Gastrocnemius medialis (tissue), 4 donors: ENCODE results near the gene LRMDA. TPM values are rescaled to one million over a fixed set of nuclear protein-coding genes. Genes with fewer than 3 reads are reported as not detected.

Experiments
- ATAC-seq, 2 donors: fragments of 150-250 bp; one replicate each; pipeline ENCODE4 v1.9.1; 2016
- DNase-seq, 2 donors: peaks; one replicate each; pipeline ENCODE4 v3.0.0-alpha.2; 2019
- H3K27ac ChIP-seq, 4 donors: fragments of 200-600 bp; sonication (generic); 1 replicate in 1 of 4; 2 replicates in 3 of 4; pipeline ENCODE4 v1.5.1; 2016 to 2018; ENCODE audit warnings: mild to moderate bottlenecking in 2 of 4, moderate library complexity in 1 of 4
- H3K27me3 ChIP-seq, 3 donors: fragments of 200-600 bp; sonication (generic) in 2 of 3; 1 replicate in 1 of 3; 2 replicates in 2 of 3; pipeline versions ENCODE4 v1.5.1 to v1.6.0; 2016 to 2019; ENCODE audit warnings: mild to moderate bottlenecking in 1 of 3, moderate library complexity in 1 of 3
- H3K36me3 ChIP-seq, 2 donors: fragments of 200-600 bp; sonication (generic) in 1 of 2; one replicate each; pipeline ENCODE4 v1.5.1; 2017 to 2018
- H3K4me1 ChIP-seq, 2 donors: fragments of 200-600 bp; sonication (generic) in 1 of 2; one replicate each; pipeline ENCODE4 v1.5.1; 2016 to 2017; ENCODE audit warnings: mild to moderate bottlenecking in 2 of 2
- H3K4me3 ChIP-seq, 4 donors: fragments of 200-600 bp; sonication (generic) in 3 of 4; 1 replicate in 1 of 4; 2 replicates in 3 of 4; pipeline ENCODE4 v1.5.1; 2016 to 2019; ENCODE audit warnings: mild to moderate bottlenecking in 2 of 4
- H3K9me3 ChIP-seq, 3 donors: fragments of 200-600 bp; sonication (generic) in 2 of 3; 1 replicate in 1 of 3; 2 replicates in 2 of 3; pipeline ENCODE4 v1.5.1; 2016 to 2019
- POLR2A ChIP-seq, 2 donors: fragments of 450-650 bp; IDR thresholded peaks; one replicate each; pipeline ENCODE4 v1.6.1; 2017; ENCODE audit warnings: antibody characterized with exemption in 2 of 2, mild to moderate bottlenecking in 2 of 2, moderate library complexity in 2 of 2
- in situ Hi-C, 4 donors: fragments of 200-750 bp; cut with MboI; loops; one replicate each; pipeline versions ENCODE4 v1.15.0 to v1.8.0; 2017; ENCODE audit warnings: low sequenced_read_pairs in 4 of 4
- intact Hi-C: fragments of 100-400 bp; cut with DNase I; formaldehyde crosslinking; loops from one replicate; pipeline ENCODE4 v1.15.1; 2023; ENCODE audit warnings: low total_unique reads
- total RNA-seq, 4 donors: library from RNA; depleted of rRNA; stranded (reverse); fragments of >200 nt; gene quantifications; one replicate each; pipeline versions ENCODE4 v1.1.0 to v1.2.3, GENCODE V29; 2016
- TF ChIP-seq, protein P1 (sequence below), 5 experiments: fragments of 450-650 bp in 3 of 5; fragments of 200-600 bp in 2 of 5; sonication (generic) in 2 of 5; IDR thresholded peaks in 4 of 5; conservative IDR thresholded peaks in 1 of 5; 1 replicate in 4 of 5; 2 replicates in 1 of 5; pipeline ENCODE4 v1.5.1; 2016 to 2019; ENCODE audit warnings: antibody characterized with exemption in 5 of 5, mild to moderate bottlenecking in 3 of 5, moderate library complexity in 3 of 5

Gene LRMDA
- total RNA-seq, 4 donors from 2014 or later: 0.80 to 4.5 (median 1.4) TPM

GRCh38 chr10:76436401-76436811, 1005.0 kb downstream of the LRMDA start:
- H3K27me3 ChIP-seq: no peaks in the 10 kb centered on the region
- DNase-seq (peak; percentile 33 to 49), ATAC-seq (peak; percentile 56 to 72)
- in situ Hi-C loops (no loop called here), intact Hi-C loops (no loop called here)
- H3K4me3 ChIP-seq: no peak overlapping the region
- H3K9me3 ChIP-seq: no peaks in the 10 kb centered on the region
- no peaks in the 10 kb centered on the region for H3K36me3 ChIP-seq
- peak overlapping the region; percentile 47 to 72 (median 64) for H3K27ac ChIP-seq
- TF ChIP-seq, protein P1, sequence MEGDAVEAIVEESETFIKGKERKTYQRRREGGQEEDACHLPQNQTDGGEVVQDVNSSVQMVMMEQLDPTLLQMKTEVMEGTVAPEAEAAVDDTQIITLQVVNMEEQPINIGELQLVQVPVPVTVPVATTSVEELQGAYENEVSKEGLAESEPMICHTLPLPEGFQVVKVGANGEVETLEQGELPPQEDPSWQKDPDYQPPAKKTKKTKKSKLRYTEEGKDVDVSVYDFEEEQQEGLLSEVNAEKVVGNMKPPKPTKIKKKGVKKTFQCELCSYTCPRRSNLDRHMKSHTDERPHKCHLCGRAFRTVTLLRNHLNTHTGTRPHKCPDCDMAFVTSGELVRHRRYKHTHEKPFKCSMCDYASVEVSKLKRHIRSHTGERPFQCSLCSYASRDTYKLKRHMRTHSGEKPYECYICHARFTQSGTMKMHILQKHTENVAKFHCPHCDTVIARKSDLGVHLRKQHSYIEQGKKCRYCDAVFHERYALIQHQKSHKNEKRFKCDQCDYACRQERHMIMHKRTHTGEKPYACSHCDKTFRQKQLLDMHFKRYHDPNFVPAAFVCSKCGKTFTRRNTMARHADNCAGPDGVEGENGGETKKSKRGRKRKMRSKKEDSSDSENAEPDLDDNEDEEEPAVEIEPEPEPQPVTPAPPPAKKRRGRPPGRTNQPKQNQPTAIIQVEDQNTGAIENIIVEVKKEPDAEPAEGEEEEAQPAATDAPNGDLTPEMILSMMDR (IDR thresholded peaks at IDR 0.05 in 4 of 5, conservative IDR thresholded peaks at IDR 0.05 in 1 of 5): no peak
- TF ChIP-seq POLR2A (IDR thresholded peaks at IDR 0.05): no peak
- peaks cover 20 to 46% of the 10 kb centered on the region in 2 donors for H3K4me1 ChIP-seq

GRCh38 chr10:76436981-76437380, 1005.6 kb downstream of the LRMDA start:
- intact Hi-C loops: no loop called here
- Histone ChIP-seq H3K4me3 (no peak overlapping the region), H3K27ac (peak overlapping the region; percentile 47 to 72 (median 64)), H3K36me3 (no peaks in the 10 kb centered on the region), H3K4me1 (peaks cover 20 to 43% of the 10 kb centered on the region in 2 donors), H3K9me3 (no peaks in the 10 kb centered on the region), H3K27me3 (no peaks in the 10 kb centered on the region)
- no peak for DNase-seq
- in situ Hi-C loops: no loop called here
- TF ChIP-seq POLR2A (IDR thresholded peaks at IDR 0.05): no peak
- ATAC-seq: no peak

- in situ Hi-C loops: no loop called here
- peaks cover 14 to 26% of the 10 kb centered on the region in 2 donors for H3K4me1 ChIP-seq
- ATAC-seq: no peak
- no peaks in the 10 kb centered on the region for H3K27me3 ChIP-seq
- H3K36me3 ChIP-seq: no peaks in the 10 kb centered on the region
- no peak overlapping the region for H3K4me3 ChIP-seq
- DNase-seq: no peak
- no peaks in the 10 kb centered on the region for H3K9me3 ChIP-seq
- H3K27ac ChIP-seq: no peak overlapping the region
- intact Hi-C loops: no loop called here
- TF ChIP-seq, protein P1 (IDR thresholded peaks at IDR 0.05 in 4 of 5, conservative IDR thresholded peaks at IDR 0.05 in 1 of 5): no peak
- TF ChIP-seq POLR2A (IDR thresholded peaks at IDR 0.05): no peak
These were observed 1009.0 kb downstream of the LRMDA start for GRCh38 chr10:76440426-76440825.

- TF ChIP-seq POLR2A (IDR thresholded peaks at IDR 0.05): no peak
- TF ChIP-seq, protein P1 (IDR thresholded peaks at IDR 0.05 in 4 of 5, conservative IDR thresholded peaks at IDR 0.05 in 1 of 5): no peak
- Histone ChIP-seq H3K4me3 (no peak overlapping the region), H3K27me3 (no peaks in the 10 kb centered on the region), H3K27ac (no peak overlapping the region), H3K36me3 (no peaks in the 10 kb centered on the region), H3K4me1 (peaks cover 1 to 12% of the 10 kb centered on the region in 2 donors), H3K9me3 (no peaks in the 10 kb centered on the region)
- ATAC-seq (no peak), DNase-seq (no peak)
- intact Hi-C loops (no loop called here), in situ Hi-C loops (no loop called here)
These were observed 1010.7 kb downstream of the LRMDA start for GRCh38 chr10:76442113-76442512.

DNA sequence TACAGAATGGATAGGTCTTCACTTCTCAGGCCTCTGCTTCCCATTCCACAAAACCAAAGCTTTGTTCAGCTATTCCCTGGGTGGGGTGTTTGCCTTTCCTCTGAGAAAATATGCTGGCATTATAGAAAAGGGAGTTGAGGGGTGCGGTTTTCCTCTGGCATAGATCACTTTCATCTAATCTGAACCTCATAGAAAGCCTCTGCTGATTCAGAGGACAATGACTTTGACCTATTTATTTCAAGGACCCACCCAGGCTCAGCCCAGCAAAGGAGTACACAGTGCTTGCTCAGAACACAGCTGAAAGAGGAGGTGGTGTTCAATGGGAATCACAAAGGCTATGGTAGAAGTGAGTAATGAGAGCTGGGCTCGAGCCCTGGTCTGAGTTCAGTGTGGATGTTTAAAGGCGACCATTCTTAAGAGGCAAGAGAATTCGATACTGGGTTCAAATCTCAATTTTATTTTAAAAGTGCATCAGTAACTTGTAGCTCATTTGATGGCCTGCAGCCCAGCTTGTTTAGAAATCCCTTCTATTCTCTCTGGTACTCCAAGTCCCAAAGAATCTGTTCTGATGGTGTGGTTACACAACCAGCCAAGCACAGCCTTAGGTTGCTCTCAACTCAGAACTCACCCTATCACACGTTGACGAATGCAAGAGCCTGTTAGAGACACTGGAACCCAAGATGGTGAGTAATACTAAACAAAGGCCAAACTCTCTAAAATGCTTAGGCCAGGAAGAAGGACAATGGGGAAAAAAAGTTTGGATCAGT, 1012.8 kb downstream of the LRMDA start:
- Histone ChIP-seq H3K4me3 (peak overlapping the region in 1 of 4 donors; percentile 20), H3K36me3 (no peaks in the 10 kb centered on the region), H3K9me3 (no peaks in the 10 kb centered on the region), H3K27me3 (no peaks in the 10 kb centered on the region), H3K27ac (peak overlapping the region; percentile 70 to 80 (median 72)), H3K4me1 (peaks cover 0 to 12% of the 10 kb centered on the region in 2 donors)
- in situ Hi-C loops: no loop called here
- ATAC-seq: peak; percentile 94 to 96
- TF ChIP-seq, protein P1 (IDR thresholded peaks at IDR 0.05 in 4 of 5, conservative IDR thresholded peaks at IDR 0.05 in 1 of 5): no peak
- TF ChIP-seq POLR2A (IDR thresholded peaks at IDR 0.05): no peak
- peak; percentile 40 to 73 for DNase-seq
- intact Hi-C loops: no loop called here
